ENCODE measurements around the gene ATXN7. TPM values are rescaled to one million over a fixed set of nuclear protein-coding genes. Genes with fewer than 3 reads are reported as not detected.

The ATXN7 gene
- polyA plus RNA-seq, 1 donor from 2014 or later = 6.7 TPM

- Histone ChIP-seq H4K20me1 (ENCODE audit: insufficient read depth) (no peaks in the 10 kb centered on the region), H3K27me3 (ENCODE audit: insufficient read depth, low read depth, low read length) (no peaks in the 10 kb centered on the region), H3K4me3 (ENCODE audit: low read length) (no peak overlapping the region), H3K9me3 (ENCODE audit: low read length) (no peaks in the 10 kb centered on the region), H3K79me2 (replicated peaks; ENCODE audit: insufficient read depth, low read length) (no peaks in the 10 kb centered on the region), H3K27ac (ENCODE audit: low read length) (no peak overlapping the region), H3K4me2 (ENCODE audit: low read length) (no peak overlapping the region), H3F3A (ENCODE audit: insufficient read depth, low read length, poor library complexity, severe bottlenecking) (no peaks in the 10 kb centered on the region), H2AFZ (ENCODE audit: low read depth, low read length) (no peak overlapping the region), H3K36me3 (ENCODE audit: insufficient read depth, low read length) (peaks cover 9% of the 10 kb centered on the region), H3K9me2 (ENCODE audit: insufficient read depth, low read length) (no peaks in the 10 kb centered on the region), H3K9ac (ENCODE audit: low read length) (no peak overlapping the region)
- TF ChIP-seq CTCF (IDR thresholded peaks at IDR 0.05; ENCODE audit: poor library complexity, severe bottlenecking) (no peak), EZH2 (IDR thresholded peaks at IDR 0.05; ENCODE audit: borderline replicate concordance, insufficient read depth, low read length, poor library complexity, severe bottlenecking) (no peak), RAD21 (conservative IDR thresholded peaks at IDR 0.05) (no peak), SMC3 (conservative IDR thresholded peaks at IDR 0.05; ENCODE audit: poor library complexity) (no peak), POLR2AphosphoS5 (IDR thresholded peaks at IDR 0.05) (no peak), EP300 (conservative IDR thresholded peaks at IDR 0.05; ENCODE audit: poor library complexity, severe bottlenecking) (no peak), MXI1 (conservative IDR thresholded peaks at IDR 0.05; ENCODE audit: poor library complexity, severe bottlenecking) (no peak), TAF1 (IDR thresholded peaks at IDR 0.05; ENCODE audit: low read depth) (no peak), REST (IDR thresholded peaks at IDR 0.05; ENCODE audit: borderline replicate concordance) (no peak)
Observed at GRCh38 chr3:64010199-64010598, 146.5 kb downstream of the ATXN7 start.

- no peaks in the 10 kb centered on the region for H4K20me1 ChIP-seq (ENCODE audit: insufficient read depth)
- H3K9ac ChIP-seq (ENCODE audit: low read length) = no peak overlapping the region
- no peaks in the 10 kb centered on the region for H3F3A ChIP-seq (ENCODE audit: insufficient read depth, low read length, poor library complexity, severe bottlenecking)
- no peak overlapping the region for H2AFZ ChIP-seq (ENCODE audit: low read depth, low read length)
- H3K9me2 ChIP-seq (ENCODE audit: insufficient read depth, low read length) = no peaks in the 10 kb centered on the region
- no peak overlapping the region for H3K4me2 ChIP-seq (ENCODE audit: low read length)
- no peaks in the 10 kb centered on the region for H3K27me3 ChIP-seq (ENCODE audit: insufficient read depth, low read depth, low read length)
- no peak overlapping the region for H3K27ac ChIP-seq (ENCODE audit: low read length)
- peaks cover 9% of the 10 kb centered on the region for H3K36me3 ChIP-seq (ENCODE audit: insufficient read depth, low read length)
- no peak overlapping the region for H3K4me3 ChIP-seq (ENCODE audit: low read length)
- TF ChIP-seq EP300 (conservative IDR thresholded peaks at IDR 0.05; ENCODE audit: poor library complexity, severe bottlenecking) (no peak), SMC3 (conservative IDR thresholded peaks at IDR 0.05; ENCODE audit: poor library complexity) (no peak), RAD21 (conservative IDR thresholded peaks at IDR 0.05) (no peak), TAF1 (IDR thresholded peaks at IDR 0.05; ENCODE audit: low read depth) (no peak), EZH2 (IDR thresholded peaks at IDR 0.05; ENCODE audit: borderline replicate concordance, insufficient read depth, low read length, poor library complexity, severe bottlenecking) (no peak), CTCF (IDR thresholded peaks at IDR 0.05; ENCODE audit: poor library complexity, severe bottlenecking) (no peak), REST (IDR thresholded peaks at IDR 0.05; ENCODE audit: borderline replicate concordance) (no peak), MXI1 (conservative IDR thresholded peaks at IDR 0.05; ENCODE audit: poor library complexity, severe bottlenecking) (no peak), POLR2AphosphoS5 (IDR thresholded peaks at IDR 0.05) (no peak)
- H3K79me2 ChIP-seq (replicated peaks; ENCODE audit: insufficient read depth, low read length) = no peaks in the 10 kb centered on the region
- H3K9me3 ChIP-seq (ENCODE audit: low read length) = no peaks in the 10 kb centered on the region
Observed at GRCh38 chr3:64011685-64012084, 148.0 kb downstream of the ATXN7 start.
